Testis (tissue), 2 donors: ENCODE measurements around the gene SERP2.

Source experiments
- CTCF ChIP-seq, 3 experiments: fragments of 450-650 bp in 2 of 3; fragments of 200-600 bp in 1 of 3; sonication (generic) in 1 of 3; IDR thresholded peaks; one replicate each; pipeline ENCODE4 v1.5.1; 2016 to 2019; ENCODE audit warnings: antibody characterized with exemption in 3 of 3, mild to moderate bottlenecking in 2 of 3, moderate library complexity in 1 of 3
- POLR2A ChIP-seq: fragments of 450-650 bp; IDR thresholded peaks from one replicate; pipeline ENCODE4 v1.6.1; 2017; ENCODE audit warnings: antibody characterized with exemption, mild to moderate bottlenecking, moderate library complexity

GRCh38 chr13:44368599-44369368, 4.8 kb upstream of the SERP2 start:
- TF ChIP-seq CTCF (IDR thresholded peaks at IDR 0.05), result no peak
- TF ChIP-seq POLR2A, result no peak
